VCaP (cell line): ENCODE results near the gene CASP8AP2.
"Not testable (repeated sequence)": the region's sequence is repeated elsewhere in the genome, so short reads cannot be mapped to it uniquely, and the experiment has no call there.

Experiments used
- H3K27ac ChIP-seq: fragments of 450-650 bp; 2 replicates; pipeline ENCODE4 v1.5.1; 2017
- CTCF ChIP-seq: fragments of 450-650 bp; conservative IDR thresholded peaks from 2 replicates; pipeline ENCODE4 v1.5.1; 2017; ENCODE audit warnings: mild to moderate bottlenecking, moderate library complexity

Gene CASP8AP2

GRCh38 chr6:89828988-89829471 lies 650 bp upstream of the CASP8AP2 start:
- H3K27ac ChIP-seq = peak overlapping the region; percentile 85
- no peak for TF ChIP-seq CTCF

GRCh38 chr6:89830170-89830809 lies 610 bp downstream of the CASP8AP2 start:
- TF ChIP-seq CTCF = no peak
- peak overlapping the region; percentile 85 for H3K27ac ChIP-seq

GRCh38 chr6:89834884-89835792 lies 5.5 kb downstream of the CASP8AP2 start:
- TF ChIP-seq CTCF = no peak
- no peak overlapping the region for H3K27ac ChIP-seq

GRCh38 chr6:89836639-89837222 lies 7.1 kb downstream of the CASP8AP2 start:
- no peak overlapping the region for H3K27ac ChIP-seq

GRCh38 chr6:89840538-89840937 lies 10.9 kb downstream of the CASP8AP2 start:
- no peak overlapping the region for H3K27ac ChIP-seq

More at GRCh38 chr6:89836639-89837222, 7.1 kb downstream of the CASP8AP2 start:
- TF ChIP-seq CTCF = no peak

GRCh38 chr6:89842228-89842627 lies 12.5 kb downstream of the CASP8AP2 start:
- no peak overlapping the region for H3K27ac ChIP-seq
- no peak for TF ChIP-seq CTCF

More at GRCh38 chr6:89840538-89840937, 10.9 kb downstream of the CASP8AP2 start:
- no peak for TF ChIP-seq CTCF

- H3K27ac ChIP-seq = no peak overlapping the region
- TF ChIP-seq CTCF = no peak
Observed at GRCh38 chr6:89843070-89843469, 13.4 kb downstream of the CASP8AP2 start.

- not testable (repeated sequence) for H3K27ac ChIP-seq
Observed at GRCh38 chr6:89847513-89847912, 17.8 kb downstream of the CASP8AP2 start.
